Measurements from ENCODE around the gene TIMM22. TPM values are rescaled to one million over a fixed set of nuclear protein-coding genes. Genes with fewer than 3 reads are reported as not detected.

The TIMM22 gene
- total and polyA plus RNA-seq, 2 of the 4 experiments (the other 2 are of a cell fraction): 12.7 to 12.9 TPM

- H3K23ac ChIP-seq (ENCODE audit: low read depth, low read length): no peak overlapping the region
- no peak overlapping the region for H2AK5ac ChIP-seq (ENCODE audit: low read depth, low read length)
- no peaks in the 10 kb centered on the region; the same call in 1 of the 2 replicates for H3K4me1 ChIP-seq (ENCODE audit: control insufficient read depth, insufficient read depth, low read length)
- H2AFZ ChIP-seq (replicated peaks; ENCODE audit: low read length, poor library complexity): no peak overlapping the region
- TF ChIP-seq ELK1 (IDR thresholded peaks at IDR 0.05; ENCODE audit: borderline replicate concordance, low read depth, low read length): no peak
- TF ChIP-seq RCOR1 (IDR thresholded peaks at IDR 0.05; ENCODE audit: insufficient replicate concordance, low read length): no peak
- H4K5ac ChIP-seq (ENCODE audit: low read depth, low read length): no peak overlapping the region
- H3K4me3 ChIP-seq (ENCODE audit: insufficient read depth, low read depth, low read length): no peak overlapping the region
- 87% methylated on average over 9 of the region's 24 CpGs; no CpG with 5 or more reads in 1 of the 2 experiments for WGBS, 2 experiments (ENCODE audit: extremely low coverage in 2 of 2, insufficient read length in 1 of 2)
- no peak overlapping the region for H3K56ac ChIP-seq (ENCODE audit: extremely low read depth, insufficient read depth, low read length)
- BruUV-seq (replicated peaks): no TSS peak
- H2AK9ac ChIP-seq (replicated peaks; ENCODE audit: low read depth, low read length, poor library complexity): no peak overlapping the region
- no peaks in the 10 kb centered on the region for H3K9me3 ChIP-seq (ENCODE audit: control insufficient read depth, insufficient read depth, low read length)
- DNase-seq (no peak), ATAC-seq (ENCODE audit: low read depth) (peak; percentile 12)
- intact Hi-C loops (cut with micrococcal nuclease) (no loop called here), in situ Hi-C loops (cut with MboI; ENCODE audit: low sequenced_read_pairs) (no loop called here), dilution Hi-C loops (cut with HindIII; ENCODE audit: low sequenced_read_pairs, unreplicated experiment) (no loop called here)
- CTCF ChIA-PET: no interaction called here
- no peak overlapping the region for H3K14ac ChIP-seq (replicated peaks; ENCODE audit: low read depth, low read length)
- H3K9me1 ChIP-seq (ENCODE audit: insufficient read depth, low read length): no peaks in the 10 kb centered on the region
- peaks cover 26% of the 10 kb centered on the region for H3K36me3 ChIP-seq (ENCODE audit: control insufficient read depth, insufficient read depth, low read length)
- no peak overlapping the region for H2BK5ac ChIP-seq (ENCODE audit: low read depth, low read length, poor library complexity, severe bottlenecking)
- H4K8ac ChIP-seq (ENCODE audit: low read depth in 2 of 2, low read length in 2 of 2): no peak overlapping the region
- no peak overlapping the region for H3K4me2 ChIP-seq (ENCODE audit: low read depth, low read length)
- H3K27me3 ChIP-seq (ENCODE audit: control insufficient read depth, insufficient read depth, low read length): no peaks in the 10 kb centered on the region
- H3K18ac ChIP-seq (ENCODE audit: low read depth, low read length): no peak overlapping the region
- no peak overlapping the region for H2BK20ac ChIP-seq (ENCODE audit: low read depth, low read length)
- no peak overlapping the region for H2BK120ac ChIP-seq (ENCODE audit: low read depth, low read length)
- peaks cover 27% of the 10 kb centered on the region for H4K20me1 ChIP-seq (ENCODE audit: insufficient read depth, low read length)
- H3K79me1 ChIP-seq (ENCODE audit: low read depth in 1 of 2, low read length in 2 of 2): peaks cover 0 to 13% of the 10 kb centered on the region in 2 experiments
- no peak overlapping the region for H2BK15ac ChIP-seq (ENCODE audit: low read depth, low read length)
- no peak overlapping the region for H3K27ac ChIP-seq (ENCODE audit: insufficient read depth, low read length)
- POLR2A ChIA-PET (ENCODE audit: unreplicated experiment): no interaction called here
- H3K4ac ChIP-seq (ENCODE audit: low read depth, low read length): no peak overlapping the region
- H4K91ac ChIP-seq (ENCODE audit: insufficient read depth, low read depth, low read length): no peak overlapping the region
- H3K9ac ChIP-seq (ENCODE audit: low read depth, low read length): no peak overlapping the region
Measured at GRCh38 chr17:1036171-1036844, 39.4 kb downstream of the TIMM22 start.
